Measurements from ENCODE around the gene UBA1. TPM values are rescaled to one million over a fixed set of nuclear protein-coding genes. Genes with fewer than 3 reads are reported as not detected.

The UBA1 gene
- total and polyA plus RNA-seq, 12 donors: 160 to 356 (median 222) TPM

DNA sequence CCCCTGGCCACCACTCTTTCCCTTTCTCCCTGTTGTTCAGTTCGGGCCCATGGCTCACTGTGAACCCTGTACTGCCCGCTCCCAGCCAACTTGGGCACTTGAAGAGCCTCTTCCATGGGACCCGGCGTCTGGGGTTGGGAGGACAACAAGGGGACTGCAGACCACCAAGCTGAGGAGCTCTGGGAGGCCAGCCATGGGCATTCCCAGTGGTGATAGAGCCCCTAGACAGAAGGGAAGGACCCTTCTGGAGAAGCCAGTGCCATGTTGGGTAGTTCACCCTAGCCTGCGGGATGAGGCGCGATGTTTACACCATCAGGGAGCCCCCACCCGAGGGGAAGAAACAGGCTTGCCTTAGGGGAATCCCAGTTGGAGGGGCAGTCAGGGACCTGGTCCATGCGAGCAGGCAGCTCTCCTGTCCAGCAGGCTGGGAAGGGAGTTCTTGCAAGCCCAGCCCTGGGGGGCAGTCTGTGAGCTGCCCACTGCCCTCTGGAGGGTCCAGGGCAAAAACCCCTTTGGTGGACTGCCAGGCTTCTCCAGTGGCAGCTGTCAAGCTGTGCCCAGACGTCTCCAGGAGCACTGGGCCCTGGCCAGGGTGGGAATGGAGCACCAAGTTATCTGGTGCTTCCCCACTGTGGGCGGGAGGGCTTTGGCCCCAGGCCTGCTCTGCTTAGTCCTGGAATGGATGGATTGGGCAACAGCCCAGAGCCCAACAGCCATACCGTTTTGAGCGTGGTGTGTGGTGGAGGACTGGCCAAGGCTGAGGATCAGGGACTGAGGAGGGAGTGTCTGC, 23.7 kb upstream of the UBA1 start:
- Histone ChIP-seq H3K36me3 (replicated peaks in 1 of 2) (peaks cover 0 to 20% of the 10 kb centered on the region in 2 donors), H3K9me3 (replicated peaks in 1 of 3) (peaks cover 0 to under 1% (median 0%) of the 10 kb centered on the region in 3 donors), H3K4me1 (replicated peaks in 1 of 2) (no peaks in the 10 kb centered on the region), H3K27me3 (peaks cover 6% of the 10 kb centered on the region), H3K4me3 (no peak overlapping the region), H3K27ac (no peak overlapping the region)
- TF ChIP-seq POLR2A (IDR thresholded peaks at IDR 0.05) (no peak), CTCF (IDR thresholded peaks at IDR 0.05) (no peak)
- intact Hi-C loops (cut with DNase I): no loop called here
- DNase-seq: peak; percentile 17 to 75 (median 63)
- WGBS, 4 donors: 67 to 73% (median 70%) methylated on average over 1 to 13 of the region's 13 CpGs

- Histone ChIP-seq H3K9me3 (replicated peaks in 1 of 3) (no peaks in the 10 kb centered on the region), H3K27ac (no peak overlapping the region), H3K36me3 (replicated peaks in 1 of 2) (peaks cover 0 to 28% of the 10 kb centered on the region in 2 donors), H3K4me1 (replicated peaks in 1 of 2) (no peaks in the 10 kb centered on the region), H3K4me3 (no peak overlapping the region), H3K27me3 (peaks cover 6% of the 10 kb centered on the region)
- DNase-seq: peak in 2 of 7 donors; percentile 12 to 13
- WGBS, 4 donors: 88 to 98% (median 92%) methylated on average over 14 to 32 of the region's 34 CpGs
- TF ChIP-seq POLR2A (IDR thresholded peaks at IDR 0.05): no peak
- TF ChIP-seq CTCF (IDR thresholded peaks at IDR 0.05): no peak
- intact Hi-C loops (cut with DNase I): no loop called here
Measured at GRCh38 chrX:47170861-47171692, 22.6 kb upstream of the UBA1 start.

DNA sequence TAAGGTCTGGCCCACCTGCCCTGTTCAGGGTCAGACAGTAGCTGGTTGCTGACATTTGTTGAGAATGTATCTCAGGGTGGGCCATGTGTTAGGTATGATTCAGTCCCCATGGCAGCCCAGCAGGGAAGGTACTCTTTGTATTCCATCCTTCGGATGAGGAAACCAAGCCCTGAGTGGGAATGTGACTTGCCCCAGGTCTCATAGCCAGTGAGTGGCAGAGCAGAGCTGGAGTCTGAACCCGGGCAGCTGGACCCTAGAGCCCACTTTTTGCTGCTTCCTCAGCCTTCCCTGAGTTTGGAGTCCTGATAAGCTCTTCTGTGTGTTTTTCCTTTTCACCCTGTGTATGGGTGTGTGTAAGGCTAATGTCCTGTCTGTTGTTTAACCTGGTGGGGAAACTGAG, 21.6 kb upstream of the UBA1 start:
- H3K9me3 ChIP-seq (replicated peaks in 1 of 3): no peaks in the 10 kb centered on the region
- WGBS, 4 donors: 81 to 100% (median 97%) methylated on average over 2 of the region's 2 CpGs; no CpG with 5 or more reads in 1 of the 4 donors
- no peaks in the 10 kb centered on the region for H3K4me1 ChIP-seq (replicated peaks in 1 of 2)
- intact Hi-C loops (cut with DNase I): no loop called here
- H3K27me3 ChIP-seq: peaks cover 6% of the 10 kb centered on the region
- H3K27ac ChIP-seq: no peak overlapping the region
- peaks cover 0 to 37% of the 10 kb centered on the region in 2 donors for H3K36me3 ChIP-seq (replicated peaks in 1 of 2)
- TF ChIP-seq POLR2A (IDR thresholded peaks at IDR 0.05) (no peak), CTCF (IDR thresholded peaks at IDR 0.05) (no peak)
- H3K4me3 ChIP-seq: no peak overlapping the region
- DNase-seq: peak in 2 of 7 donors; percentile 5 to 8

DNA sequence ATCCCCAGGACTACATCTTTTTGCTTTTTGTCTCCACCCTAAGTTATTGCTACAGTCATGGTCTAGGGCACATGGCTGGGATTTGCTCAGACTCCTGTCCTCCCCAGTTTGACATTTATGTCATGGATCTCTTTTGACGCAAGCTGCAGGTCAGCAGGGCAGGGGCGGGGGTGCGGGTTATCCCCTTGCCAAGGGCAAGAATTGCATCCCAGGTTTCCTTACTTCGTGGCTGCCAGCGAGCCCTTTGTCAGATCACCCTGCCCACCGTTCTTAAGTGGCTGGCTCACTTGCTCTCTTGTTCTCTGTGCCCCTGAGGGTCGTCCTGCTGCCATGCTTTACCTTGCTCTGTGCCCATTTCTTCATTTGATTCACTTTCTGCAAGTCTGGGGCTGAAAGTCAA, 21.1 kb upstream of the UBA1 start:
- DNase-seq: peak in 3 of 7 donors; percentile 8 to 19 (median 14)
- H3K9me3 ChIP-seq (replicated peaks in 1 of 3): no peaks in the 10 kb centered on the region
- no peak overlapping the region for H3K27ac ChIP-seq
- whole genome bisulfite sequencing, 4 donors: 49 to 75% (median 58%) methylated on average over 5 to 7 of the region's 7 CpGs
- H3K4me1 ChIP-seq (replicated peaks in 1 of 2): no peaks in the 10 kb centered on the region
- peaks cover 6% of the 10 kb centered on the region for H3K27me3 ChIP-seq
- intact Hi-C loops (cut with DNase I): no loop called here
- H3K4me3 ChIP-seq: no peak overlapping the region
- H3K36me3 ChIP-seq (replicated peaks in 1 of 2): peaks cover 0 to 40% of the 10 kb centered on the region in 2 donors
- TF ChIP-seq CTCF (IDR thresholded peaks at IDR 0.05) (no peak), POLR2A (IDR thresholded peaks at IDR 0.05) (no peak)

All from adrenal gland (tissue), 12 donors.